Measurements from ENCODE around the gene SND1.

SND1 gene

GRCh38 chr7:127771707-127772106 is 119.7 kb downstream of the SND1 start:
- DNase-seq = no peak

- no peak for DNase-seq
Measured at GRCh38 chr7:127776776-127777386, 124.9 kb downstream of the SND1 start.

- no peak for DNase-seq
Measured at GRCh38 chr7:127780489-127780888, 128.5 kb downstream of the SND1 start.

GRCh38 chr7:127781081-127781480 is 129.1 kb downstream of the SND1 start:
- peak; percentile 27 to 28 (median 27) for DNase-seq

GRCh38 chr7:127782075-127782474 is 130.1 kb downstream of the SND1 start:
- peak in 2 of 3 donors; percentile 7 to 32 for DNase-seq

GRCh38 chr7:127782654-127783559 is 130.9 kb downstream of the SND1 start:
- peak; percentile 51 to 84 (median 78) for DNase-seq

GRCh38 chr7:127786184-127786583 is 134.2 kb downstream of the SND1 start:
- no peak for DNase-seq

GRCh38 chr7:127789031-127789430 is 137.0 kb downstream of the SND1 start:
- no peak for DNase-seq

GRCh38 chr7:127791446-127792189 is 139.6 kb downstream of the SND1 start:
- peak in 2 of 3 donors; percentile 15 to 29 for DNase-seq

GRCh38 chr7:127792528-127793342 is 140.7 kb downstream of the SND1 start:
- DNase-seq = peak; percentile 25 to 55 (median 34)

GRCh38 chr7:127793582-127793981 is 141.6 kb downstream of the SND1 start:
- DNase-seq = peak in 1 of 3 donors; percentile 12

- no peak for DNase-seq
Measured at GRCh38 chr7:127794136-127794535, 142.1 kb downstream of the SND1 start.

- DNase-seq = no peak
Measured at GRCh38 chr7:127794551-127794950, 142.6 kb downstream of the SND1 start.

- peak; percentile 53 to 64 (median 55) for DNase-seq
Measured at GRCh38 chr7:127798023-127798422, 146.0 kb downstream of the SND1 start.

GRCh38 chr7:127798769-127799372 is 146.9 kb downstream of the SND1 start:
- DNase-seq = no peak

GRCh38 chr7:127799535-127800305 is 147.7 kb downstream of the SND1 start:
- no peak for DNase-seq

- no peak for DNase-seq
Measured at GRCh38 chr7:127802845-127803244, 150.9 kb downstream of the SND1 start.

- peak in 2 of 3 donors; percentile 4 to 29 for DNase-seq
Measured at GRCh38 chr7:127803626-127804025, 151.6 kb downstream of the SND1 start.

GRCh38 chr7:127807340-127807739 is 155.3 kb downstream of the SND1 start:
- no peak for DNase-seq

GRCh38 chr7:127807829-127808228 is 155.8 kb downstream of the SND1 start:
- DNase-seq = no peak

GRCh38 chr7:127809261-127809702 is 157.3 kb downstream of the SND1 start:
- no peak for DNase-seq

Data from suppressor macrophage treated with lipopolysaccharide for 1 hour (primary cell).